Progenitor cell of endocrine pancreas (in vitro differentiated cells): Measurements from ENCODE around the gene AKT3. TPM values are rescaled to one million over a fixed set of nuclear protein-coding genes. Genes with fewer than 3 reads are reported as not detected.

ENCODE experiments used
- DNase-seq: peaks from one replicate; pipeline ENCODE4 v3.0.0; 2021; ENCODE audit warnings: low spot score; ENCODE audit not compliant: unreplicated experiment
- H3K27ac Mint-ChIP-seq: 2 replicates; pipeline ENCODE4 v1.8.0; 2021; ENCODE audit warnings: mild to moderate bottlenecking, moderate library complexity, mixed read lengths
- H3K27me3 Mint-ChIP-seq: 2 replicates; pipeline ENCODE4 v1.8.0; 2021; ENCODE audit warnings: mixed read lengths
- H3K36me3 Mint-ChIP-seq: 2 replicates; pipeline ENCODE4 v1.8.0; 2022; ENCODE audit warnings: mixed read lengths; ENCODE audit not compliant: insufficient read depth
- H3K4me1 Mint-ChIP-seq: 2 replicates; pipeline ENCODE4 v1.8.0; 2021; ENCODE audit warnings: low read depth, mixed read lengths
- H3K4me3 Mint-ChIP-seq: 2 replicates; pipeline ENCODE4 v1.8.0; 2021; ENCODE audit warnings: low read depth, mild to moderate bottlenecking, moderate library complexity, mixed read lengths
- H3K9me3 Mint-ChIP-seq: 2 replicates; pipeline ENCODE4 v1.8.0; 2021; ENCODE audit warnings: low read depth, mixed read lengths
- total RNA-seq: library from RNA; stranded (reverse); gene quantifications from 2 replicates; pipeline ENCODE4 v1.2.1, GENCODE V29; 2021
- TF ChIP-seq, protein P1 (sequence below): fragments of 200-600 bp; sonication (generic); IDR thresholded peaks from one replicate; pipeline ENCODE4 v1.5.0; 2021; ENCODE audit warnings: antibody characterized with exemption, mild to moderate bottlenecking; ENCODE audit not compliant: unreplicated experiment

AKT3 gene
- total RNA-seq, 1 donor from 2014 or later, result 45.5 TPM

DNA sequence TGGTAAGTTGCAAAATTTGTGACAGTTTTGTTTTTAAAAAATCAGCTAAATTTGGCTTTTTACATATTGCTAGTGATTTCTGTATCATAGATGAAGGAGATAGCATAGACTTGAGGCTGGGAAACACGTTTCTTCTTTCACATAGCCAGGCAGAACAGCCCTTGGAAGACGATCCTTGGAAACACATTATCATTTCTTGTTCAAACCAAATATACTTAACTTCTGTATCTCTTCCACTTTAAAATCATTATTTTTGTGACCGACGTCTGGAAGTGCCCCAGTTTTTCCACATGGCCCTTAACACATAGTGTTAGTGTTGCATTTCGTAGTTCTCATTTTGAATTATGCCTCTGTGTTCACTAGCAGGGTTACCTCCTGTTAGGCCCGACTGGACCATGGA lies 400.7 kb downstream of the AKT3 start:
- Mint-ChIP-seq H3K4me3 (no peak overlapping the region), H3K27me3 (no peaks in the 10 kb centered on the region), H3K9me3 (no peaks in the 10 kb centered on the region), H3K27ac (no peak overlapping the region), H3K4me1 (no peaks in the 10 kb centered on the region), H3K36me3 (no peaks in the 10 kb centered on the region)
- no peak for DNase-seq
- TF ChIP-seq, protein P1, sequence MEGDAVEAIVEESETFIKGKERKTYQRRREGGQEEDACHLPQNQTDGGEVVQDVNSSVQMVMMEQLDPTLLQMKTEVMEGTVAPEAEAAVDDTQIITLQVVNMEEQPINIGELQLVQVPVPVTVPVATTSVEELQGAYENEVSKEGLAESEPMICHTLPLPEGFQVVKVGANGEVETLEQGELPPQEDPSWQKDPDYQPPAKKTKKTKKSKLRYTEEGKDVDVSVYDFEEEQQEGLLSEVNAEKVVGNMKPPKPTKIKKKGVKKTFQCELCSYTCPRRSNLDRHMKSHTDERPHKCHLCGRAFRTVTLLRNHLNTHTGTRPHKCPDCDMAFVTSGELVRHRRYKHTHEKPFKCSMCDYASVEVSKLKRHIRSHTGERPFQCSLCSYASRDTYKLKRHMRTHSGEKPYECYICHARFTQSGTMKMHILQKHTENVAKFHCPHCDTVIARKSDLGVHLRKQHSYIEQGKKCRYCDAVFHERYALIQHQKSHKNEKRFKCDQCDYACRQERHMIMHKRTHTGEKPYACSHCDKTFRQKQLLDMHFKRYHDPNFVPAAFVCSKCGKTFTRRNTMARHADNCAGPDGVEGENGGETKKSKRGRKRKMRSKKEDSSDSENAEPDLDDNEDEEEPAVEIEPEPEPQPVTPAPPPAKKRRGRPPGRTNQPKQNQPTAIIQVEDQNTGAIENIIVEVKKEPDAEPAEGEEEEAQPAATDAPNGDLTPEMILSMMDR, result no peak

DNA sequence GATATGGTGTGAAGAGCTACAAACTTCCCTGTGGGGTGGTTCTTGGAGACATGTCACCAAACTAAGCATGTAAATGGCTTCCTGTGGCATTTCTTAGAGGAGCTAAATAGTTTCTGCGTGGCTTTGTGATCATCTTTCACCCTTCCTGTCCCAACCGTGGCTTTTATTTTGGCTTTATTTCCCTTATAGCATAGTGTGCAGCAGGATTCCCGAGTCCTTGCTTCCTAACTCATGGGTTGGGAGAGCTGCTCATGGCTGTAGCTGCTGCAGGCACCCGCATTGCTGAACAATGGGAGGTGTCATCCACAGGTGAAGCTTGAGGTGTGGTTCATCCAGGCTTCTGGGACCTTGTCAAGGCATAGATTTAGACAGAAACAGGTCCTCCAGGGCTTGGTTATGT lies 402.2 kb downstream of the AKT3 start:
- Mint-ChIP-seq H3K36me3 (no peaks in the 10 kb centered on the region), H3K27ac (peak overlapping the region; percentile 38), H3K4me1 (no peaks in the 10 kb centered on the region), H3K27me3 (no peaks in the 10 kb centered on the region), H3K4me3 (no peak overlapping the region), H3K9me3 (no peaks in the 10 kb centered on the region)
- DNase-seq, result no peak
- TF ChIP-seq, protein P1, result no peak

DNA sequence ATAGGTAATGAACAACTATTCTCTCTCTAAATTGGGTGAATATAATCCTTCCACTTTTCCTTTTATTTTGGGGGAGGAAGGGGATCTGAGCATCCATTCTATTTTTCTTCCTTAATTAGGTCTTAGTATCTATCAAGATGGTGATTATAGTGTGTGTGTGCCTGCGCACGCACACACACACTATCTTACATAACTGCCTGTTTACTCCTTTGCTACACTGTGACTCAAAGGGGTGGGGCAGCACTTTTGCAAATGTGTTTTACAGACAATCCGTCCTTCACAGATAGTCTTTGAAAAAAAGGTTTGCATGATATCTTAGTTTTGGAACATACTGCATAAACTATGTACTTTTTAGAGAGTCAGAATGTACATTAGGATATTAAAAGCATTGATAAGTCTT lies 402.7 kb downstream of the AKT3 start:
- no peak overlapping the region for H3K4me3 Mint-ChIP-seq

DNA sequence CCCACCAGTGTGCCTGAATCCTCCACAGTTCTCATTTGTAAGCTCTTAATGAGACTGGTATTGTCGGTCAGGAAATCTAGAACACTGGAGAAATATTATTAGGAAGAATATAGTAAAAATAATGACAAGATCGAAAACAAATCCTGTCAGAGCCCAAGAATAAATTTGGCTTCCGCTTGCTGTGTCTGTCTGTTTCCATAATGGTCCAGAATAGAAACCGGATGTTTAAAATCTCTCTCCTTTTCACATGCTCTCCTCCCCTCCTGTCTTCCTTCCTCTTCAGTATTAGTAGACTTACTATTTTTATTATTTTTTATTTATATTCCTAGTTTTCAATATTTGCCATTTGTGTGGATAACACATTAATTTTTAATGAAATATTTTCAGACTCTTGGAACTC lies 406.5 kb downstream of the AKT3 start:
- H3K4me1 Mint-ChIP-seq, result no peaks in the 10 kb centered on the region
- no peak for DNase-seq
- peaks cover 3% of the 10 kb centered on the region for H3K36me3 Mint-ChIP-seq
- TF ChIP-seq, protein P1, result no peak
- no peaks in the 10 kb centered on the region for H3K9me3 Mint-ChIP-seq
- H3K27ac Mint-ChIP-seq, result no peak overlapping the region
- no peak overlapping the region for H3K4me3 Mint-ChIP-seq
- H3K27me3 Mint-ChIP-seq, result no peaks in the 10 kb centered on the region

More for the DNA sequence above, 402.7 kb downstream of the AKT3 start:
- Mint-ChIP-seq H3K4me1 (no peaks in the 10 kb centered on the region), H3K27ac (no peak overlapping the region), H3K27me3 (no peaks in the 10 kb centered on the region), H3K9me3 (no peaks in the 10 kb centered on the region), H3K36me3 (no peaks in the 10 kb centered on the region)
- TF ChIP-seq, protein P1, result no peak
- DNase-seq, result no peak

DNA sequence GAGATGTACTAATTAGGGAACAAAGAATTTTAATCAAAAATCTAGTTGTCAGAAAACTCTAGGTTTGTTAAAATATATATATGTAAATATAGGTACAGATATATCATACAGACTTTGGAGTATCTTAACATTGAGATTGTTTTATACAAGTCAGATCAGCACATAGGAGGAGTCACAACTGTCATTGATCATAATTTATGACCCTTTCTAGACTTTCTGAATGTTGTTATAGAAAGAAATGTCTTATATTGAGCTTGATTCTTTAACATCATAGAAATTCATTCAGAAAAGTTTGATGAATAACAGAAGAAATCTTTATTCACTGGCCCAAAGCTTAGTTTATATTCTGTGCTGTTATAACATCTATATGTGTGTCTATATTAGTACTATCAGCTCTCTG lies 408.4 kb downstream of the AKT3 start:
- TF ChIP-seq, protein P1, result no peak
- H3K4me3 Mint-ChIP-seq, result no peak overlapping the region
- H3K27me3 Mint-ChIP-seq, result no peaks in the 10 kb centered on the region
- no peak overlapping the region for H3K27ac Mint-ChIP-seq
- peaks cover 5% of the 10 kb centered on the region for H3K36me3 Mint-ChIP-seq
- H3K4me1 Mint-ChIP-seq, result no peaks in the 10 kb centered on the region
- DNase-seq, result no peak
- no peaks in the 10 kb centered on the region for H3K9me3 Mint-ChIP-seq
